ENCODE data around the gene HACD1.

HACD1 gene

DNA sequence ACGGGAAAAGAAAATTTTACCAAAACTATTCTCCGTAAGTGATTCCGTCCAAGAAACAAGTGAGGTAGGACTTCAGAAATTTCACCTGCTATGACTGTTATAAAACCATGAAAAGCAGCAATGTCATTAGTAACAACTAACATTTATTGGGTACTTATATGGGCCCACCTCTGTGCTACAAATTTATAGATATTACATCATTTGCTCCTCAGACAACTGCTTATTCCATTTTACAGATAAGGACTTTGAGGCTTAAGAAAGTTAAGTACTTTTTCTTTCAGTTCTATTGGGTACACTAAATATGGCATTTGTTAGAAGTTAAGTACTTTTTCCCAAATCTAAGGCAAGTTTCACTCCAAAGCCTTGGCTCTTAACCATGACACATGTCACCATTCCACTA lies 36.3 kb downstream of the HACD1 start:
- H4K20me1 ChIP-seq (ENCODE audit: insufficient read depth, low read length, poor library complexity, severe bottlenecking): no peaks in the 10 kb centered on the region
- no peak for TF ChIP-seq EZH2phosphoT487 (IDR thresholded peaks at IDR 0.05; ENCODE audit: borderline replicate concordance)
- TF ChIP-seq, protein P1, sequence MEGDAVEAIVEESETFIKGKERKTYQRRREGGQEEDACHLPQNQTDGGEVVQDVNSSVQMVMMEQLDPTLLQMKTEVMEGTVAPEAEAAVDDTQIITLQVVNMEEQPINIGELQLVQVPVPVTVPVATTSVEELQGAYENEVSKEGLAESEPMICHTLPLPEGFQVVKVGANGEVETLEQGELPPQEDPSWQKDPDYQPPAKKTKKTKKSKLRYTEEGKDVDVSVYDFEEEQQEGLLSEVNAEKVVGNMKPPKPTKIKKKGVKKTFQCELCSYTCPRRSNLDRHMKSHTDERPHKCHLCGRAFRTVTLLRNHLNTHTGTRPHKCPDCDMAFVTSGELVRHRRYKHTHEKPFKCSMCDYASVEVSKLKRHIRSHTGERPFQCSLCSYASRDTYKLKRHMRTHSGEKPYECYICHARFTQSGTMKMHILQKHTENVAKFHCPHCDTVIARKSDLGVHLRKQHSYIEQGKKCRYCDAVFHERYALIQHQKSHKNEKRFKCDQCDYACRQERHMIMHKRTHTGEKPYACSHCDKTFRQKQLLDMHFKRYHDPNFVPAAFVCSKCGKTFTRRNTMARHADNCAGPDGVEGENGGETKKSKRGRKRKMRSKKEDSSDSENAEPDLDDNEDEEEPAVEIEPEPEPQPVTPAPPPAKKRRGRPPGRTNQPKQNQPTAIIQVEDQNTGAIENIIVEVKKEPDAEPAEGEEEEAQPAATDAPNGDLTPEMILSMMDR (conservative IDR thresholded peaks at IDR 0.05; ENCODE audit: low read length): no peak
- no peak overlapping the region for H3K4me3 ChIP-seq (ENCODE audit: low read length, poor library complexity, severe bottlenecking)
- H3K9ac ChIP-seq (ENCODE audit: low read depth, low read length, poor library complexity, severe bottlenecking): no peak overlapping the region
- H3K36me3 ChIP-seq (ENCODE audit: insufficient read depth, low read length): no peaks in the 10 kb centered on the region; the same call in 1 of the 2 replicates
- no peaks in the 10 kb centered on the region for H3F3A ChIP-seq (ENCODE audit: low read depth)
- no peak overlapping the region for H2AFZ ChIP-seq (ENCODE audit: low read length)
- no peak overlapping the region for H3K4me2 ChIP-seq (ENCODE audit: low read depth, low read length, poor library complexity, severe bottlenecking)
- H3K9me2 ChIP-seq (replicated peaks; ENCODE audit: low read depth, low read length): no peaks in the 10 kb centered on the region
- H3K4me1 ChIP-seq (ENCODE audit: insufficient read depth, low read length, poor library complexity, severe bottlenecking): peaks cover 10% of the 10 kb centered on the region
- no peaks in the 10 kb centered on the region for H3K79me2 ChIP-seq (ENCODE audit: insufficient read depth, low read length)
- H3K27me3 ChIP-seq (ENCODE audit: insufficient read depth, low read length, poor library complexity, severe bottlenecking): no peaks in the 10 kb centered on the region
- no peaks in the 10 kb centered on the region for H3K9me3 ChIP-seq (ENCODE audit: insufficient read depth, low read depth, low read length)

DNA sequence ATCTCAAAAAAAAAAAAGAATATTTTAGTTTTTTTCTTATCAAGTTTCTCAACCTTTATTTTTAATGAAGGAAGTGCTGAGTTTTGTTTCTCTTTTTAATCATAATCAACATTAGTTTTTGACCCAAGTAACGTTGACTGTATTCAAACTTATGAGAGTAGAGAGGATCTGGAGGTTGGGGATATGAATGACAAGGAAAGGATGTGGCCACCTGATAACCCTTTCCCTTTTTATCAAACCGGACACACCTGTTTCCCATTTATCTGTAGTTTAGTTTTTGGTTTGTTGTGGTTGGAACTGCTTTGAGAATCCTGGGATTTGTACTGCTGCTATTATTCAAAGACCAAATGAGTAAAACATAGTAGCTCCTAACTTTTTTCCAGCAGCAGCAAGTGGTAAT lies 38.6 kb downstream of the HACD1 start:
- Histone ChIP-seq H3F3A (ENCODE audit: low read depth) (no peaks in the 10 kb centered on the region), H3K27me3 (ENCODE audit: insufficient read depth, low read length, poor library complexity, severe bottlenecking) (no peaks in the 10 kb centered on the region), H3K9me2 (replicated peaks; ENCODE audit: low read depth, low read length) (no peaks in the 10 kb centered on the region), H3K79me2 (ENCODE audit: insufficient read depth, low read length) (no peaks in the 10 kb centered on the region), H3K4me3 (ENCODE audit: low read length, poor library complexity, severe bottlenecking) (no peak overlapping the region), H4K20me1 (ENCODE audit: insufficient read depth, low read length, poor library complexity, severe bottlenecking) (no peaks in the 10 kb centered on the region), H3K4me2 (ENCODE audit: low read depth, low read length, poor library complexity, severe bottlenecking) (no peak overlapping the region), H3K9me3 (ENCODE audit: insufficient read depth, low read depth, low read length) (no peaks in the 10 kb centered on the region), H3K9ac (ENCODE audit: low read depth, low read length, poor library complexity, severe bottlenecking) (no peak overlapping the region), H3K4me1 (ENCODE audit: insufficient read depth, low read length, poor library complexity, severe bottlenecking) (peaks cover 10% of the 10 kb centered on the region), H2AFZ (ENCODE audit: low read length) (no peak overlapping the region), H3K36me3 (ENCODE audit: insufficient read depth, low read length) (no peaks in the 10 kb centered on the region; the same call in 1 of the 2 replicates)
- no peak for TF ChIP-seq EZH2phosphoT487 (IDR thresholded peaks at IDR 0.05; ENCODE audit: borderline replicate concordance)
- TF ChIP-seq, protein P1 (conservative IDR thresholded peaks at IDR 0.05; ENCODE audit: low read length): no peak

DNA sequence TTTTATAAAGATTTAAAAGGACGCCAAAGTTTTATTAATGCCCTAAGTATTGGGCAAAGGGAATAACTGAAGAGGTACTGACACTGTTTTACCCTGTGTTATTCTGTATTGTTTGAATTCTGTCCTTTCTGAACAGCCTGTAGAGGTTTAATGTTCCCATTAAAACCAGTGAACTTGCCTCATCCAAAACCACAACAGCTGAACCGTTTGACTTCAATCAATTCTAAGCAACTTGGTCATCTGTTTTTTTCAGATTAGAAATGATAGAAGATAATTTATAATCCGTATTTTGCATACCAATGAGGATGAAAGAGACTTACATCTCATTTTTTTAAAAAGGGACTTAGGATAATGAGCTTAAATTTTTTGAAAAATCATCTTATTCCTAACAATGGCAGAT lies 40.4 kb downstream of the HACD1 start:
- H3K9me3 ChIP-seq (ENCODE audit: insufficient read depth, low read depth, low read length): no peaks in the 10 kb centered on the region
- no peaks in the 10 kb centered on the region for H3K27me3 ChIP-seq (ENCODE audit: insufficient read depth, low read length, poor library complexity, severe bottlenecking)
- no peak overlapping the region; the same call in 1 of the 2 replicates for H2AFZ ChIP-seq (ENCODE audit: low read length)
- H3K9me2 ChIP-seq (replicated peaks; ENCODE audit: low read depth, low read length): no peaks in the 10 kb centered on the region
- no peak overlapping the region for H3K9ac ChIP-seq (ENCODE audit: low read depth, low read length, poor library complexity, severe bottlenecking)
- H3K4me2 ChIP-seq (ENCODE audit: low read depth, low read length, poor library complexity, severe bottlenecking): no peak overlapping the region
- H3K4me3 ChIP-seq (ENCODE audit: low read length, poor library complexity, severe bottlenecking): no peak overlapping the region
- no peaks in the 10 kb centered on the region; the same call in 1 of the 2 replicates for H3K36me3 ChIP-seq (ENCODE audit: insufficient read depth, low read length)
- TF ChIP-seq, protein P1 (conservative IDR thresholded peaks at IDR 0.05; ENCODE audit: low read length): no peak
- TF ChIP-seq EZH2phosphoT487 (IDR thresholded peaks at IDR 0.05; ENCODE audit: borderline replicate concordance): no peak
- peaks cover 10% of the 10 kb centered on the region for H3K4me1 ChIP-seq (ENCODE audit: insufficient read depth, low read length, poor library complexity, severe bottlenecking)
- H3K79me2 ChIP-seq (ENCODE audit: insufficient read depth, low read length): no peaks in the 10 kb centered on the region
- no peaks in the 10 kb centered on the region for H3F3A ChIP-seq (ENCODE audit: low read depth)
- H4K20me1 ChIP-seq (ENCODE audit: insufficient read depth, low read length, poor library complexity, severe bottlenecking): no peaks in the 10 kb centered on the region

Data from Loucy (cell line).